GM13976 (cell line): ENCODE results near the gene NOD1.

Source experiments
- DNase-seq: peaks from one replicate; pipeline ENCODE4 v3.0.0; 2012; ENCODE audit warnings: low spot score
- CTCF ChIP-seq: IDR thresholded peaks from 2 replicates; pipeline ENCODE4 v1.5.1; 2012; ENCODE audit warnings: borderline replicate concordance, mild to moderate bottlenecking; ENCODE audit not compliant: insufficient read depth; ENCODE audit errors: extremely low read depth, missing control alignments, control extremely low read depth
- in situ Hi-C: fragments of 300-500 bp; cut with MboI; formaldehyde crosslinking; loops from one replicate; pipeline ENCODE4 v1.12.0; 2022; ENCODE audit warnings: low sequenced_read_pairs, mixed read lengths, inconsistent platforms; ENCODE audit not compliant: unreplicated experiment

The NOD1 gene

DNA sequence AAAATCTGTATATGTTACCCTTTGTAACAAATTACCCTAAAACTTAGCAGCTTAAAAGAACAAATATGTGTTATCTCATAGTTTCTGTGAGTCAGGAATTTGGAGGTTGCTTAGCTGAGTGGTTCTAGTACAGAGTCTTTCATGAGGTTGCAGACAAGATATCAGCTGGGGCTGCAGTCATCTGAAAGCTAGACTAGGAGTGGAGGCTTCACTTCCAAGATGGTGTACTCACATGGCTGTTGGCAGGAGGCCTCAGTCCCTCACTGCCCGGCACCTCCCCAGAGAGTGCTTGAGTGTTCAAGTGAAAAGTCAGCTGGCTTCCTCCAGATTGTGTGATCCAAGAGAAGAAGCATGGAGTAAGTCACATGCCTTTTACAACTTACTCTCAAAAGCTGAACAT, 42.9 kb upstream of the NOD1 start:
- no peak for DNase-seq
- TF ChIP-seq CTCF, result no peak
- in situ Hi-C loops, result no loop called here

DNA sequence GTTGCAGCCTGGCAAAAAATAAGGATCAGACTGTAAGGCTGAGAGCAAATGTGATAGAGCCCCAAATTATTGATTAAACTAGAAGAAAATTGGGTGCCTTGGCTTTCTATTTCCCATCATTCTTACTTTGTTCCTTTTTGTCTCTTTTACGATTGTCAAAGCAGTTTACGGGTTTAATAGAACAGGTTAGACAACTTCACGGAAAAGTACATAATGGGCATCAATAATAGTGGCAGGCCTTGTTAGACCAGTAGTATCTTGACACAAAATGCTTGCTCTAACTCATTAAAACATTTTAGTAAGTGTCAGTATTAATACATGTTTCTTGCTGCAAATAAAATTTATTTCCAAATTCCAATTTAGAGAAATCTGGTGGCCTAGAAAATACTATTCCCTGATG, 40.5 kb upstream of the NOD1 start:
- no peak for TF ChIP-seq CTCF
- in situ Hi-C loops, result no loop called here
- DNase-seq, result no peak

- in situ Hi-C loops, result no loop called here
- TF ChIP-seq CTCF, result no peak
Measured at GRCh38 chr7:30515761-30516160, 37.2 kb upstream of the NOD1 start.

DNA sequence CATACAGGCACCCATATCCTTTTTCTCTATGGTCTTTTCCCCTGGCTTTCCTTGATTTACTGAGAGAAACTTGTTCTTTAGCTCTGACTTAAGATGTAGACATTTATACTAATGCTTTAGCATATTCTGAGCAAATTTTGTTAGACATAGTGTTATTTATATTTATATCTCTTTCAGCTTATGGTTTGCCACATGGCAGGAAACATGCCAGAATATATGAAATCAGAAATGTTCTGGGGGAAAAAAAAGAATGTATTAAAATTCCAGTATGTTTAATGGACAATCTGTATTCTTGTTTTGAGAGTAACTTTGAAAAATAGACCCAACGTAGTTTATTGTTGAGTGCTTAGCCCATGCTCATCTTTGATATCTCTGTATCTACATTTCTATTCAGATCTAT, 36.2 kb upstream of the NOD1 start:
- DNase-seq, result no peak
- no peak for TF ChIP-seq CTCF
- in situ Hi-C loops, result no loop called here

More at GRCh38 chr7:30515761-30516160, 37.2 kb upstream of the NOD1 start:
- DNase-seq, result no peak

DNA sequence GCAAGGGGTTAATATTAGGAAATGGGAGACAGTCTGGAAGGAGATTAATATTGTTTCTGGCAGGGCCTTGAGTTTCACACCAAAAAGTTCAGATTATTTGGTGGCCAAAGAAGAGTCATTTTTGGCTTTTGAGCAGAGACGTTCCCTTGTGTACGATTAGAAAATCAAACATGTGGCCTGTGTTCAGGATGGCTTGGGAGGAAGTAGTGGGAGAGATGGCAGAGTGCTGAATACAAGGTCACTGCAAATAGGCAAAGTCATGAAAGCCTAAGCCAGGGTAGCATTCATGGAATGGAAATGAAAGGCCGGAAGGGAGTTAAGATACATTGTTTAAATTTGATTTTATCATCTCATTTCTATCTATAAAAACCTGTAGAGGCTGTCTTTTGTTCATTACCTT, 35.6 kb upstream of the NOD1 start:
- TF ChIP-seq CTCF, result no peak
- in situ Hi-C loops, result no loop called here
- no peak for DNase-seq

GRCh38 chr7:30513762-30514161, 35.2 kb upstream of the NOD1 start:
- in situ Hi-C loops, result no loop called here
- no peak for TF ChIP-seq CTCF
- DNase-seq, result no peak
